GM12891 (cell line): ENCODE data around the gene RNF141.

Experiments used
- POLR2A ChIP-seq: IDR thresholded peaks from 2 replicates; pipeline ENCODE4 v1.6.1; 2011; ENCODE audit warnings: low read depth, low read length, control low read depth
- TAF1 ChIP-seq: IDR thresholded peaks from 2 replicates; pipeline ENCODE4 v1.6.1; 2011; ENCODE audit warnings: low read depth, low read length, control low read depth

DNA sequence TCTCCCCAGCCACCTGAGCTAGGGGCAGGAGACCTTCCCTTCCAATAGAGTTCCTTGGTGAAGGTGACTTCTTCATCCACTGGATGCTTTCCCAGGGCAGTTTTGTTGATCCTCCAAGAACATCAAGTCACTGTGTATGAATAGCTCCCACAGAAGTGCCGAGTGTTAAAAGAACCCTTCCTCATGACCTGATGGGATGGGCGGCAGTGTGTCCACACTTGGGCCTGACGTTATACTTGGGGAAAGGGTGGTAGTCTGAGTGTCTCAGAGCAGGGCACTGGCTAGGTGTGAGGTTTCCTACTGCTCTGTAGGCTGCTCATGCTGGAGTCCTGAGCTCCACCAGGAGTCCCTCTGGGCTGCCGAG, 35.0 kb upstream of the RNF141 start:
- TF ChIP-seq TAF1 (no peak), POLR2A (no peak)
